GM19438 (cell line): ENCODE measurements around the gene ZSCAN31.
"Not testable (repeated sequence)": the region's sequence is repeated elsewhere in the genome, so short reads cannot be mapped to it uniquely, and the experiment has no call there.

Experiments used
- ATAC-seq: cut with Tn5 transposase; IDR thresholded peaks from one replicate; pipeline ENCODE4 v1.9.1; 2021; ENCODE audit warnings: low read depth; ENCODE audit not compliant: unreplicated experiment

The ZSCAN31 gene

DNA sequence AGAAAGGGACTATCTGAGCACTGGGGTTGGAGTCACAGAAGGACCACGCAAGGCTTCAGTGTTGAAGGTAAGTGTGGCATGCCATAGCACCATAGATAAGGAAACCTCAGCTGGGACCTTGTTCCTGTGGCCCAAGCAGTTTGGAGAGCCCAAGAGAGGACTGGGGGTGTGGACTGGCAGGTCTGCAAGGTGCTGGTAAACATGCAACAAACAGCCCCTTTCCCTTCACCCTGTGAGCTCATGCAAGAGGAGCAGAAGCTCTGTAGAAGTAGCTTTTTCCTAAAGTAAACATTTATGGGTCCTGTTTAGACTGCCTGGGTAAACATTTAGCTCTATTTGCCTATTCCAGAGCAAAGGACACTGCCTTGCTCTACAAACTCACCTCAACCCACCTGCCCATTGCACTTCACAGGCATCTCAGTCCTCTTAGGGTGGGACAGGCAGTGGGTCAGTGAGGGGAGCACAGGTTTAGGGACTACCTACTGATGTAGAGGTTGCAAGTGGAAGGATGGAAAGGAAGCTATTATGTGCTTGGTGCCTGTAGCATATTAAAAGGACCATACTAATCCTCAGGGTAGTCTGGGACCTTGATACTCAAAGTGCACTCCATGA, 12.0 kb downstream of the ZSCAN31 start:
- ATAC-seq: no peak

DNA sequence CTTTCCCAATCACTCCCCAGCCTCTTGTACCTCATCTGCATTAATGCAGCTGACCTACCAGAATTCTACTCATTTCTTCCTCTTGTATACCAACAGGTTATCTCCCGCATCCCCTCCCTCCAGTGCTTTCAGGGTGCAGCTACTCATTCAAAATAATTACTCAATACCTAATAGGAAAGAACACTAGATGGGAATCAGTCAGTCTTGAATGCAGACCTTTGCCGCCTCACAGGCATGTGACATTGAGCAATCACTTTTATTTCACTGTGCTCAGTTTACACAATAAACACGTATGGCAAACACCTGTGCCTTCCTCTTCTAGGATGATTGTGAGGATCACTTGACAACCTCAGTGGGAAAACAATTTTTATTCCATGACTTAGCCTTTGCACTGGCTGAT, 13.3 kb downstream of the ZSCAN31 start:
- no peak for ATAC-seq

DNA sequence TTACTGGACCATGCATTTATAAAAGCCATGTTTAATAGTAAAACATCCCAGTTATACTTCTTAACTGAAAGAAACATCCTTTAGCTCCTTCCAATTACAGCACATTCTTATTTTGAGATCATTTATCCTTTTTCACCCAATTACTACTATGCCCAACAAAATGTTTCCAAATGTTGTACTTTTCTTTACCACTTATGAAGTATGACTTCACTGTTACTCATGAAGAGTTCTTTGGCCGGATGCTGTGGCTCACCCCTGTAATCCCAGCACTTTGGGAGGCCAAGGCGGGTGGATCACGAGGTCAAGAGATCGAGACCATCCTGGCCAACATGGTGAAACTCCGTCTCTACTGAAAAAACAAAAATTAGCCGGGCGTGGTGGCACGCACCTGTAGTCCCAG, 18.1 kb downstream of the ZSCAN31 start:
- ATAC-seq: not testable (repeated sequence)

DNA sequence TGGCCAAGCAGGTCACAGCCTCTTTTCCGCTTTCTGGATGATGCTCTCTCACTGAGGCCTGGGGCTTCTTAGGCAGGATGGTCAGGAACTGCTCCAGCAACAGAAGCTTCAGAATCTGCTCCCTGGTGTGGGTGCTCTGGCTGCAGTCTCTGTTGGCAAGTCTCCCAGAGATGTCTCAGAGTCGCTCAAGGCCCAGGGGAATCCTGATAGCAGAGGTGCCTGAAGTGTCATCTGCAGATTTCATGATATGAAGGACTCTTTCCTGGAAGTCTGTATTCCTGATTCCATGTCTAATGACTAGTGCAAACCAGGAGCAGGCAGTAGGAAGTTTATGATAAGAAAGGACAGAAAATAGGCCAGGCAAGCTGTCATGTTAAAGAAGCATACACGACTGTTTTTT, 20.3 kb downstream of the ZSCAN31 start:
- no peak for ATAC-seq

DNA sequence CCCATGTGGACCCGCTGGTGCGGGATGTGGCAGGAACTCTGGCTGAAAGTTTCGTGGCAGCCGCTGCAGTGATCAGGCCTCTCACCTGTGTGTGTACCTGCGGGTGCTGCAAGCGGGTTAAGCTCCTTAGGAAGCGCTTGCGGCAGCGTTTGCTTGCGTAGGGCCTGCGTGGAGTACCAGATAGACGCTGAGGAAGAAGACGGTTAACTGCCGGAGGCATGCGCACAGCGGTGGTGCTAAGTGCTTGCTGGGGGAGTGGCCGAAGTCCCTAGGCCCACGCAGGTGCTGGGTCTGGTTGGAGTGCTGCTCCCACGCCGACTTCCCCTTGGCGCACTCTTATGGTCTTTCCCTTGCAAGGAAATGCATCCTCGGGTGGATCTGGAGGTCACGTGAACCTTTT, 23.0 kb downstream of the ZSCAN31 start:
- ATAC-seq: no peak

GRCh38 chr6:28311139-28311823, 24.7 kb downstream of the ZSCAN31 start:
- ATAC-seq: no peak

GRCh38 chr6:28306363-28306762, 29.6 kb downstream of the ZSCAN31 start:
- not testable (repeated sequence) for ATAC-seq

DNA sequence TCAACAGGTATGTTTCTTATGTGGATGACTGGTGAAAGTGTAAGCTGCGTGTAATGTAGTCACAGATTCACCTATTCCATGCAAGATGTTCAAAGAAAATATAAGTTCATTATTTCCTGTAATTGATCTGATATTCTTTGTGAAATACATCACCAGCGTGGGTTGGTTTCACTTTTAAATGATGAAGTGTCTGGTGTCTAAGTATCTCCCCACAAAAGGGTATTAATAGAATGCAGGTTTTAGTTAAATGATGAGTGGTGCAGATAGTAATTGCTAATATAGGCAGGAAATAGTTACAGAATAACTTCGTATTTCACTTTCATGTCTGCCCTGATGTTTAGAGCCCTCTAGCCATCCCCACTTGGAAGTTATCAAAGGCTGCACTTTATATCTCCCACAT, 32.4 kb downstream of the ZSCAN31 start:
- ATAC-seq: peak; percentile 93

- no peak for ATAC-seq
Observed at GRCh38 chr6:28296520-28297060, 39.4 kb downstream of the ZSCAN31 start.

- ATAC-seq: no peak
Observed at GRCh38 chr6:28295326-28295725, 40.6 kb downstream of the ZSCAN31 start.

- no peak for ATAC-seq
Observed at GRCh38 chr6:28291573-28291972, 44.4 kb downstream of the ZSCAN31 start.

DNA sequence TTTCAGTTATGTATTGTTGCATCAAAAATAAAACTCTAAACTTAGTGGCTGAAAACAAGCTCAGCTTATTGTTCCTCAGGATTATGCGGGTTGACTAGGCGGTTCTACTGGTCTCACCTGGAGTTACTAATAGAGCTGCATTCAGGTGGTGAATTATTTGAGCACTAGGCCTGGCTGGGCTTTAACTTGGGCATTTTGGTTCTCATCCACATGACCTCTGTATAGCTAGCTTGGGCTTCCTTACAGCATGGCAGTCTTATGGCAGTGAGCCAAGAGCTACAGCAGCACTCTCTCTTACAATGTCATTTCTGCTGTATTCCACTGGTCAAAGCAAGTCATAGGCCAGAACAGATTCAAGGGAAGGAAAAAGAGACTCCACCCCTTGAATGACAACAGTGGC, 53.0 kb downstream of the ZSCAN31 start:
- ATAC-seq: no peak

DNA sequence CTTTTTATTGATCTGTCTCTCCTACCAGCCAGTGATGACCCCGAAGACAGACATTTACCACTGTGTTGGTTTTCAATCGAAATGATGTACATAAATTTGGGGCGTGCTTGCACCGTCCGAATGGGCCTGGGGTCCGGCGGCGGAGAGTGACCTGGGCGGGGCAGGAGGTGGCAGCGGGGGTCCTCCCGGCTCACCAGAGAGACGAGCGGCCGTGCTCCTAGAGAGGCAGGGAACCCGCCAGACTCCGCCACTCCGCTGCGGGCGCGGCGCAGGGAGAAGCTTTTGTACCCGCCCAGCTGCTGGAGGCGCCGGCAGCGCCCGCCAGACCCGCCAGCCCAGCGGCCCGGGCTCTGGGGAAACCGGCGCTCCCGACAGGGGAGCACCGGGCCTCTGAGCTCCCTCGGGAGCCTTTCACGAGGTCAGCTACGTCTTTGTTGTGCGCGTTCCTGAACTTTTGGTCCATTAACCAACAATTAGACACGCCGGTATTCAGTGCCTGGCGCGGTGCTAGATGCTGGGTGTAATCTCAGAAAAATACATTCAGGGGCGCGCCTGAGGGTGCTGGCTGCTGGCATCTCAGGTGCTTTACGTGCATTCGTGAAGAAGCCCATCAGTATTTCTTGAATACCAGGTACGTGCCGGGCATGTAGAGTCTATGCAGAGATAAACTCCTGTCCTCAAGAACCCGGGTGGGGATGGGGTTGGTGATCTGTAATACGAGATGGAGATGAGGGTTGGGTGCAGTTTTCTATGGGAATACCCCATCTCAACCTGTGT, 54.5 kb downstream of the ZSCAN31 start, which contains the start of gene PGBD1:
TSS of gene PGBD1 (plus strand) at position 285 of the 777 bp plus-strand sequence. CDS start 2,242 bp downstream, outside the sequence.
- peak; percentile 82 for ATAC-seq

GRCh38 chr6:28280595-28281287, 55.2 kb downstream of the ZSCAN31 start:
- ATAC-seq: no peak

DNA sequence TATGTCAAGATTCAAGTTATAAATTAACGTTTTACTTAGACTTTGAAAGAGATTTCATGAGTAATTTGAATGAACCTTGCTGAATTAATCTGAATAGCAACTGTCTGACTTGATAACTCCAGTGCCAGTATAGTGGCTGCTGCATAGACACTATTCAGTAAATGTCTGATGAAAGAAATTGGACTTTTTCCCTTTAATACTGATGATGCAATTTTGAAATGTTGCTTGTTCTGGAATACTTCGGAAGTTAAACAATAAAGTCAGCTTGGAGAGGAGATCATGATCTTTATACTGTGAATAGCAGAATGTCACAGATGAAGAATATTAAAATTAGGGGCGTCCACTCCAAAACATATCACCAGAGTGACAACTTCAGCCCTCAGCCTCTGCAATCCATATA, 58.2 kb downstream of the ZSCAN31 start:
- ATAC-seq: no peak

DNA sequence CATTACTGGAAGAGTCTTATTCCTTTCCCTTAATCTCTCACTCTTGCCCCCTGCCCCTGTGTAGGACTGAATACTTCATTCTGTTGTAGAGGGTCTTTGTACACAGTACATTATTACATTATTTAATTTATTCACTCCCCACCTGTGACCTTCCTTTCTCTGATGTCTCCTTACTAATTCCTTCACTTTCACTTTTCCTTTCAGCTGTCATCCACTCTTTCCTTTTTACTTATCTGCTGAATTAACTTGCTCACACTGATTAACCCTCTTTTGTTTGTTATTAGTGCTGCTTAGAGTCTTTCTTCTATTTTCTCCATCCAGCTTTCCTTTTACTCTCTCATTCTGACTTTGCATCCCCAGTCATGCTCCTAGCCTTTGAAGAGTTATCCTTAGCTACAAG, 61.1 kb downstream of the ZSCAN31 start:
- no peak for ATAC-seq
